Dermis microvascular lymphatic vessel endothelial cell (primary cell): Measurements from ENCODE around the gene LINC01488. TPM values are rescaled to one million over a fixed set of nuclear protein-coding genes. Genes with fewer than 3 reads are reported as not detected.

Experiments
- total RNA-seq: library from RNA; depleted of rRNA; stranded (reverse); fragments of >200 nt; gene quantifications from 2 replicates; pipeline ENCODE4 v1.2.1, GENCODE V29; 2014

Gene LINC01488
- total RNA-seq, 1 donor from 2014 or later: under 0.01 TPM

Other genes with a start within 250 kb of the LINC01488 start
- gene MYEOV, start 187.5 kb upstream of the LINC01488 start, total RNA-seq: under 0.01 and 0.39 TPM in 2 replicates
- gene CCND1, start 159.5 kb downstream of the LINC01488 start, total RNA-seq: 222 and 302 TPM in 2 replicates
- gene LTO1, start 193.7 kb downstream of the LINC01488 start, total RNA-seq: 10.1 and 10.6 TPM in 2 replicates
- gene FGF19, start 222.4 kb downstream of the LINC01488 start, total RNA-seq: not detected in 2 replicates